Astrocyte (in vitro differentiated cells and primary cell): ENCODE measurements around the gene COL9A3. TPM values are rescaled to one million over a fixed set of nuclear protein-coding genes. Genes with fewer than 3 reads are reported as not detected.

Source experiments
- DNase-seq: peaks from one replicate; pipeline ENCODE4 v3.0.0-alpha.2; 2010; ENCODE audit warnings: low read depth
- FAIRE-seq: peaks from 2 replicates; lab custom pipeline; 2011; peaks lifted over from hg19 to GRCh38; lab: Jason Lieb, UNC
- H2AFZ ChIP-seq: 2 replicates; pipeline ENCODE4 v1.6.0; 2012; ENCODE audit warnings: low read depth, low read length, inconsistent platforms
- H3K27ac ChIP-seq: 2 replicates; pipeline ENCODE4 v1.5.1; 2011; ENCODE audit warnings: low read depth, low read length, inconsistent platforms
- H3K27me3 ChIP-seq: 2 replicates; pipeline ENCODE4 v1.6.0; 2011; ENCODE audit warnings: low read length, inconsistent platforms; ENCODE audit not compliant: insufficient read depth
- H3K36me3 ChIP-seq: 2 replicates; pipeline ENCODE4 v1.5.1; 2011; ENCODE audit warnings: low read length, inconsistent platforms; ENCODE audit not compliant: insufficient read depth
- H3K4me1 ChIP-seq: 2 replicates; pipeline ENCODE4 v1.5.1; 2011; ENCODE audit warnings: low read length, inconsistent platforms; ENCODE audit not compliant: insufficient read depth
- H3K4me2 ChIP-seq: 2 replicates; pipeline ENCODE4 v1.6.0; 2012; ENCODE audit warnings: low read length, inconsistent platforms
- H3K4me3 ChIP-seq: 2 replicates; pipeline ENCODE4 v1.5.1; 2011; ENCODE audit warnings: low read depth, mild to moderate bottlenecking, low read length, inconsistent platforms; ENCODE audit not compliant: insufficient read depth
- H3K79me2 ChIP-seq: 2 replicates; pipeline ENCODE4 v1.6.0; 2012; ENCODE audit warnings: mild to moderate bottlenecking, low read length, inconsistent platforms; ENCODE audit not compliant: insufficient read depth
- H3K9ac ChIP-seq: 2 replicates; pipeline ENCODE4 v1.6.0; 2012; ENCODE audit warnings: mild to moderate bottlenecking, low read length, inconsistent platforms
- H3K9me3 ChIP-seq: 2 replicates; pipeline ENCODE4 v1.5.1; 2012; ENCODE audit warnings: low read depth, mild to moderate bottlenecking, low read length, inconsistent platforms; ENCODE audit not compliant: insufficient read depth
- H4K20me1 ChIP-seq: 2 replicates; pipeline ENCODE4 v1.6.0; 2012; ENCODE audit warnings: low read length, inconsistent platforms; ENCODE audit not compliant: insufficient read depth
- H3K27ac Mint-ChIP-seq: one replicate; pipeline ENCODE4 v1.8.0; 2021; ENCODE audit warnings: mild to moderate bottlenecking, mixed read lengths; ENCODE audit not compliant: unreplicated experiment
- H3K27me3 Mint-ChIP-seq: one replicate; pipeline ENCODE4 v1.8.0; 2021; ENCODE audit warnings: low read depth, mixed read lengths; ENCODE audit not compliant: unreplicated experiment
- H3K36me3 Mint-ChIP-seq: one replicate; pipeline ENCODE4 v1.8.0; 2021; ENCODE audit warnings: low read depth, mixed read lengths; ENCODE audit not compliant: unreplicated experiment
- H3K4me1 Mint-ChIP-seq: one replicate; pipeline ENCODE4 v1.8.0; 2021; ENCODE audit warnings: low read depth, mixed read lengths; ENCODE audit not compliant: unreplicated experiment
- H3K4me3 Mint-ChIP-seq: one replicate; pipeline ENCODE4 v1.8.0; 2021; ENCODE audit warnings: mild to moderate bottlenecking, moderate library complexity, mixed read lengths; ENCODE audit not compliant: unreplicated experiment
- H3K9me3 Mint-ChIP-seq: one replicate; pipeline ENCODE4 v1.8.0; 2021; ENCODE audit warnings: mild to moderate bottlenecking, mixed read lengths; ENCODE audit not compliant: unreplicated experiment
- EZH2 ChIP-seq: IDR thresholded peaks from 2 replicates; pipeline ENCODE4 v1.6.1; 2012; ENCODE audit warnings: mild to moderate bottlenecking, low read length, inconsistent platforms; ENCODE audit not compliant: insufficient read depth
- total RNA-seq: library from RNA; stranded (reverse); gene quantifications from 2 replicates; pipeline ENCODE4 v1.2.1, GENCODE V29; 2021
- TF ChIP-seq, protein P1 (sequence below): IDR thresholded peaks from 2 replicates; pipeline ENCODE4 v1.5.1; 2011; ENCODE audit warnings: low read depth, mild to moderate bottlenecking, inconsistent platforms, low read length, moderate library complexity; ENCODE audit not compliant: insufficient read depth

The COL9A3 gene
- total RNA-seq, 1 donor from 2014 or later: 43.0 TPM

GRCh38 chr20:62794007-62794724 is 22.7 kb upstream of the COL9A3 start:
- peaks cover 42% of the 10 kb centered on the region for H3K4me1 ChIP-seq
- H3K4me2 ChIP-seq: peak overlapping the region; percentile 97
- peak overlapping the region; percentile 70 for H3K27ac ChIP-seq
- H3K36me3 ChIP-seq: no peaks in the 10 kb centered on the region
- peaks cover 22% of the 10 kb centered on the region for H4K20me1 ChIP-seq
- Mint-ChIP-seq H3K27me3 (peaks cover 4% of the 10 kb centered on the region), H3K36me3 (peaks cover 11% of the 10 kb centered on the region), H3K4me3 (peak overlapping the region; percentile 80), H3K4me1 (peaks cover 30% of the 10 kb centered on the region), H3K27ac (peak overlapping the region; percentile 89), H3K9me3 (no peaks in the 10 kb centered on the region)
- H3K9me3 ChIP-seq: no peaks in the 10 kb centered on the region
- H3K79me2 ChIP-seq: peaks cover 13% of the 10 kb centered on the region
- H2AFZ ChIP-seq: peak overlapping the region; percentile 97
- H3K4me3 ChIP-seq: peak overlapping the region; percentile 70
- FAIRE-seq (no peak), DNase-seq (peak; percentile 82)
- TF ChIP-seq EZH2: no peak
- TF ChIP-seq, protein P1, sequence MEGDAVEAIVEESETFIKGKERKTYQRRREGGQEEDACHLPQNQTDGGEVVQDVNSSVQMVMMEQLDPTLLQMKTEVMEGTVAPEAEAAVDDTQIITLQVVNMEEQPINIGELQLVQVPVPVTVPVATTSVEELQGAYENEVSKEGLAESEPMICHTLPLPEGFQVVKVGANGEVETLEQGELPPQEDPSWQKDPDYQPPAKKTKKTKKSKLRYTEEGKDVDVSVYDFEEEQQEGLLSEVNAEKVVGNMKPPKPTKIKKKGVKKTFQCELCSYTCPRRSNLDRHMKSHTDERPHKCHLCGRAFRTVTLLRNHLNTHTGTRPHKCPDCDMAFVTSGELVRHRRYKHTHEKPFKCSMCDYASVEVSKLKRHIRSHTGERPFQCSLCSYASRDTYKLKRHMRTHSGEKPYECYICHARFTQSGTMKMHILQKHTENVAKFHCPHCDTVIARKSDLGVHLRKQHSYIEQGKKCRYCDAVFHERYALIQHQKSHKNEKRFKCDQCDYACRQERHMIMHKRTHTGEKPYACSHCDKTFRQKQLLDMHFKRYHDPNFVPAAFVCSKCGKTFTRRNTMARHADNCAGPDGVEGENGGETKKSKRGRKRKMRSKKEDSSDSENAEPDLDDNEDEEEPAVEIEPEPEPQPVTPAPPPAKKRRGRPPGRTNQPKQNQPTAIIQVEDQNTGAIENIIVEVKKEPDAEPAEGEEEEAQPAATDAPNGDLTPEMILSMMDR: no peak
- peak overlapping the region; percentile 79 for H3K9ac ChIP-seq
- no peaks in the 10 kb centered on the region for H3K27me3 ChIP-seq

GRCh38 chr20:62795023-62795761 is 21.7 kb upstream of the COL9A3 start:
- Mint-ChIP-seq H3K4me3 (peak overlapping the region; percentile 84), H3K4me1 (peaks cover 30% of the 10 kb centered on the region), H3K36me3 (peaks cover 17% of the 10 kb centered on the region), H3K27ac (peak overlapping the region; percentile 89), H3K27me3 (no peaks in the 10 kb centered on the region), H3K9me3 (no peaks in the 10 kb centered on the region)
- FAIRE-seq (no peak), DNase-seq (peak; percentile 41)
- peak overlapping the region; percentile 94 for H2AFZ ChIP-seq
- peak overlapping the region; percentile 70 for H3K4me3 ChIP-seq
- H3K9me3 ChIP-seq: no peaks in the 10 kb centered on the region
- peak overlapping the region; percentile 79 for H3K9ac ChIP-seq
- no peaks in the 10 kb centered on the region for H3K36me3 ChIP-seq
- H3K79me2 ChIP-seq: peaks cover 13% of the 10 kb centered on the region
- peak overlapping the region; percentile 48 for H3K27ac ChIP-seq
- H3K27me3 ChIP-seq: no peaks in the 10 kb centered on the region
- peaks cover 42% of the 10 kb centered on the region for H3K4me1 ChIP-seq
- H4K20me1 ChIP-seq: peaks cover 29% of the 10 kb centered on the region
- H3K4me2 ChIP-seq: peak overlapping the region; percentile 97
- TF ChIP-seq, protein P1: no peak
- TF ChIP-seq EZH2: no peak
